ENCODE data around the gene GPR15. TPM values are rescaled to one million over a fixed set of nuclear protein-coding genes. Genes with fewer than 3 reads are reported as not detected.

Gene GPR15
- total RNA-seq (2014; rRNA removed; shearing (Covaris generic)): not detected in 2 replicates

GRCh38 chr3:98531622-98532274 lies at the start of gene GPR15:
Gene GPR15, plus strand, starts transcription at chr3:98531978. Its CDS starts 56 bp downstream, at chr3:98532034.
- Histone ChIP-seq H3K36me3 (no peaks in the 10 kb centered on the region), H3K4me1 (replicated peaks) (no peaks in the 10 kb centered on the region), H3K27me3 (replicated peaks) (no peaks in the 10 kb centered on the region), H3K4me3 (no peak within 1 kb of the TSS), H3K9me3 (replicated peaks) (no peaks in the 10 kb centered on the region), H3K27ac (no peak within 1 kb of the TSS)
- DNase-seq (ENCODE audit: low read depth in 1 of 2, low spot score in 2 of 2): no peak

- DNase-seq (ENCODE audit: low read depth in 1 of 2, low spot score in 2 of 2): no peak
- Histone ChIP-seq H3K4me1 (replicated peaks) (no peaks in the 10 kb centered on the region), H3K4me3 (no peak overlapping the region), H3K27ac (no peak overlapping the region), H3K36me3 (no peaks in the 10 kb centered on the region), H3K27me3 (replicated peaks) (no peaks in the 10 kb centered on the region), H3K9me3 (replicated peaks) (no peaks in the 10 kb centered on the region)
Observed at GRCh38 chr3:98482717-98483482, 48.9 kb upstream of the GPR15 start.

GRCh38 chr3:98483626-98484025 lies 48.2 kb upstream of the GPR15 start:
- H3K4me3 ChIP-seq: no peak overlapping the region
- no peaks in the 10 kb centered on the region for H3K36me3 ChIP-seq
- H3K27me3 ChIP-seq (replicated peaks): no peaks in the 10 kb centered on the region
- no peak for DNase-seq (ENCODE audit: low read depth in 1 of 2, low spot score in 2 of 2)
- H3K27ac ChIP-seq: no peak overlapping the region
- H3K9me3 ChIP-seq (replicated peaks): no peaks in the 10 kb centered on the region
- H3K4me1 ChIP-seq (replicated peaks): no peaks in the 10 kb centered on the region

GRCh38 chr3:98497381-98497780 lies 34.4 kb upstream of the GPR15 start, which contains the start of gene OR5K2:
Gene OR5K2, plus strand, starts transcription at chr3:98497681. Its CDS starts 0 bp downstream, at chr3:98497681.
- Histone ChIP-seq H3K27me3 (replicated peaks) (peaks cover 26% of the 10 kb centered on the region; the same call in 1 of the 2 replicates), H3K4me3 (no peak within 1 kb of the TSS), H3K36me3 (no peaks in the 10 kb centered on the region), H3K4me1 (replicated peaks) (no peaks in the 10 kb centered on the region), H3K9me3 (replicated peaks) (no peaks in the 10 kb centered on the region), H3K27ac (no peak within 1 kb of the TSS)
- no peak for DNase-seq (ENCODE audit: low read depth in 1 of 2, low spot score in 2 of 2)

- Histone ChIP-seq H3K27ac (no peak overlapping the region), H3K36me3 (no peaks in the 10 kb centered on the region), H3K27me3 (replicated peaks) (peaks cover 18% of the 10 kb centered on the region; the same call in 1 of the 2 replicates), H3K4me3 (no peak overlapping the region), H3K9me3 (replicated peaks) (no peaks in the 10 kb centered on the region), H3K4me1 (replicated peaks) (no peaks in the 10 kb centered on the region)
- no peak for DNase-seq (ENCODE audit: low read depth in 1 of 2, low spot score in 2 of 2)
Observed at GRCh38 chr3:98500019-98500418, 31.8 kb upstream of the GPR15 start.

- no peak overlapping the region for H3K27ac ChIP-seq
- DNase-seq (ENCODE audit: low read depth in 1 of 2, low spot score in 2 of 2): no peak
- H3K36me3 ChIP-seq: no peaks in the 10 kb centered on the region
- no peaks in the 10 kb centered on the region for H3K9me3 ChIP-seq (replicated peaks)
- H3K4me1 ChIP-seq (replicated peaks): no peaks in the 10 kb centered on the region
- H3K27me3 ChIP-seq (replicated peaks): 0 out of 2 replicates have a peak, but pooled peaks cover 8% of the 10 kb centered on the region
- H3K4me3 ChIP-seq: no peak overlapping the region
Observed at GRCh38 chr3:98501270-98501669, 30.5 kb upstream of the GPR15 start.

GRCh38 chr3:98501863-98502576 lies 29.8 kb upstream of the GPR15 start:
- H3K4me3 ChIP-seq: no peak overlapping the region
- no peaks in the 10 kb centered on the region for H3K9me3 ChIP-seq (replicated peaks)
- no peak for DNase-seq (ENCODE audit: low read depth in 1 of 2, low spot score in 2 of 2)
- H3K27me3 ChIP-seq (replicated peaks): 0 out of 2 replicates have a peak, but pooled peaks cover 3% of the 10 kb centered on the region
- no peaks in the 10 kb centered on the region for H3K4me1 ChIP-seq (replicated peaks)
- H3K36me3 ChIP-seq: no peaks in the 10 kb centered on the region
- H3K27ac ChIP-seq: no peak overlapping the region

- Histone ChIP-seq H3K27me3 (replicated peaks) (no peaks in the 10 kb centered on the region), H3K4me1 (replicated peaks) (no peaks in the 10 kb centered on the region), H3K4me3 (no peak overlapping the region), H3K36me3 (no peaks in the 10 kb centered on the region), H3K27ac (no peak overlapping the region), H3K9me3 (replicated peaks) (no peaks in the 10 kb centered on the region)
- no peak for DNase-seq (ENCODE audit: low read depth in 1 of 2, low spot score in 2 of 2)
Observed at GRCh38 chr3:98504539-98504938, 27.2 kb upstream of the GPR15 start.

GRCh38 chr3:98508582-98508981 lies 23.2 kb upstream of the GPR15 start:
- no peak for DNase-seq (ENCODE audit: low read depth in 1 of 2, low spot score in 2 of 2)
- Histone ChIP-seq H3K4me3 (no peak overlapping the region), H3K36me3 (peaks cover 10% of the 10 kb centered on the region), H3K27ac (no peak overlapping the region), H3K9me3 (replicated peaks) (0 out of 2 replicates have a peak, but pooled peaks cover 1% of the 10 kb centered on the region), H3K27me3 (replicated peaks) (no peaks in the 10 kb centered on the region), H3K4me1 (replicated peaks) (peaks cover 5% of the 10 kb centered on the region)

GRCh38 chr3:98512576-98512975 lies 19.2 kb upstream of the GPR15 start:
- DNase-seq (ENCODE audit: low read depth in 1 of 2, low spot score in 2 of 2): no peak
- Histone ChIP-seq H3K4me1 (replicated peaks) (peaks cover 6% of the 10 kb centered on the region), H3K4me3 (no peak overlapping the region), H3K9me3 (replicated peaks) (0 out of 2 replicates have a peak, but pooled peaks cover 2% of the 10 kb centered on the region), H3K27ac (no peak overlapping the region), H3K27me3 (replicated peaks) (no peaks in the 10 kb centered on the region), H3K36me3 (peaks cover 45% of the 10 kb centered on the region)

GRCh38 chr3:98513091-98513511 lies 18.7 kb upstream of the GPR15 start:
- H3K4me1 ChIP-seq (replicated peaks): peaks cover 6% of the 10 kb centered on the region
- H3K27ac ChIP-seq: no peak overlapping the region
- H3K9me3 ChIP-seq (replicated peaks): 0 out of 2 replicates have a peak, but pooled peaks cover 2% of the 10 kb centered on the region
- H3K27me3 ChIP-seq (replicated peaks): no peaks in the 10 kb centered on the region
- no peak overlapping the region for H3K4me3 ChIP-seq
- no peak for DNase-seq (ENCODE audit: low read depth in 1 of 2, low spot score in 2 of 2)
- H3K36me3 ChIP-seq: peaks cover 51% of the 10 kb centered on the region

- H3K4me3 ChIP-seq: no peak overlapping the region
- no peaks in the 10 kb centered on the region for H3K27me3 ChIP-seq (replicated peaks)
- DNase-seq (ENCODE audit: low read depth in 1 of 2, low spot score in 2 of 2): no peak
- no peak overlapping the region for H3K27ac ChIP-seq
- peaks cover 6% of the 10 kb centered on the region for H3K4me1 ChIP-seq (replicated peaks)
- H3K36me3 ChIP-seq: peaks cover 57% of the 10 kb centered on the region
- 0 out of 2 replicates have a peak, but pooled peaks cover 2% of the 10 kb centered on the region for H3K9me3 ChIP-seq (replicated peaks)
Observed at GRCh38 chr3:98513736-98514135, 18.0 kb upstream of the GPR15 start.

- H3K4me3 ChIP-seq: no peak overlapping the region
- H3K9me3 ChIP-seq (replicated peaks): peaks cover 2% of the 10 kb centered on the region; the same call in 1 of the 2 replicates
- no peak for DNase-seq (ENCODE audit: low read depth in 1 of 2, low spot score in 2 of 2)
- no peaks in the 10 kb centered on the region for H3K27me3 ChIP-seq (replicated peaks)
- peaks cover 69% of the 10 kb centered on the region for H3K36me3 ChIP-seq
- H3K4me1 ChIP-seq (replicated peaks): peaks cover 6% of the 10 kb centered on the region
- no peak overlapping the region for H3K27ac ChIP-seq
Observed at GRCh38 chr3:98514948-98515347, 16.8 kb upstream of the GPR15 start.
